Esophagus squamous epithelium (tissue), 5 donors: ENCODE results near the gene AGO3. TPM values are rescaled to one million over a fixed set of nuclear protein-coding genes. Genes with fewer than 3 reads are reported as not detected.

Experiments
- DNase-seq: peaks from one replicate; lab custom pipeline; 2025; lab: John Stamatoyannopoulos, UW
- H3K27ac ChIP-seq, 4 donors: fragments of 200-600 bp; sonication (generic); one replicate each; pipeline ENCODE4 v1.5.1; 2016 to 2019; ENCODE audit warnings: mild to moderate bottlenecking in 1 of 4
- H3K27me3 ChIP-seq, 4 donors: fragments of 200-600 bp; sonication (generic); 1 replicate in 3 of 4; 2 replicates in 1 of 4; pipeline versions ENCODE4 v1.5.1 to v1.6.0; 2017 to 2021; ENCODE audit warnings: antibody characterized with exemption in 1 of 4
- H3K36me3 ChIP-seq, 3 donors: fragments of 200-600 bp; sonication (generic); one replicate each; pipeline ENCODE4 v1.5.1; 2016 to 2019
- H3K4me1 ChIP-seq, 3 donors: fragments of 200-600 bp; sonication (generic); one replicate each; pipeline ENCODE4 v1.5.1; 2017 to 2019
- H3K4me3 ChIP-seq, 4 donors: fragments of 200-600 bp; sonication (generic); 1 replicate in 3 of 4; 2 replicates in 1 of 4; pipeline ENCODE4 v1.5.1; 2016 to 2019; ENCODE audit warnings: mild to moderate bottlenecking in 2 of 4, moderate library complexity in 1 of 4
- H3K9me3 ChIP-seq, 3 donors: fragments of 200-600 bp; sonication (generic); one replicate each; pipeline ENCODE4 v1.5.1; 2016 to 2019
- CTCF ChIP-seq, 6 experiments: fragments of 450-650 bp in 4 of 6; fragments of 200-600 bp in 2 of 6; sonication (generic) in 2 of 6; IDR thresholded peaks; one replicate each; pipeline ENCODE4 v1.5.1; 2016 to 2019; ENCODE audit warnings: antibody characterized with exemption in 6 of 6, mild to moderate bottlenecking in 4 of 6, moderate library complexity in 4 of 6
- POLR2A ChIP-seq, 4 donors: fragments of 450-650 bp; IDR thresholded peaks; one replicate each; pipeline ENCODE4 v1.6.1; 2017; ENCODE audit warnings: antibody characterized with exemption in 4 of 4, mild to moderate bottlenecking in 4 of 4, moderate library complexity in 3 of 4
- WGBS, 2 donors: methylation state at CpG; one replicate each; pipeline ENCODE4 v1.1.5; 2018; 5-methylcytosine and 5-hydroxymethylcytosine counted together
- intact Hi-C: fragments of 100-400 bp; cut with DNase I; formaldehyde crosslinking; loops from one replicate; pipeline ENCODE4 v1.15.0; 2022
- total RNA-seq, 4 donors: library from RNA; depleted of rRNA; stranded (reverse); fragments of >200 nt; gene quantifications; one replicate each; pipeline ENCODE4 v1.1.0, GENCODE V29; 2016
- donor health status: DM: yes; HTN: yes; CAD: no.

AGO3 gene
- total RNA-seq, 4 donors from 2014 or later: 8.1 to 17.0 (median 12.0) TPM

GRCh38 chr1:35923791-35924221 is 7.1 kb upstream of the AGO3 start:
- TF ChIP-seq CTCF (IDR thresholded peaks at IDR 0.05): no peak
- TF ChIP-seq POLR2A (IDR thresholded peaks at IDR 0.05): no peak
- Histone ChIP-seq H3K36me3 (peaks cover 9 to 39% (median 13%) of the 10 kb centered on the region in 3 donors), H3K4me3 (no peak overlapping the region), H3K27me3 (no peaks in the 10 kb centered on the region), H3K27ac (no peak overlapping the region), H3K4me1 (no peaks in the 10 kb centered on the region), H3K9me3 (no peaks in the 10 kb centered on the region)
- no peak for DNase-seq
- intact Hi-C loops: no loop called here

- Histone ChIP-seq H3K27ac (no peak overlapping the region), H3K27me3 (no peaks in the 10 kb centered on the region), H3K36me3 (peaks cover 0 to 29% (median 7%) of the 10 kb centered on the region in 3 donors), H3K4me3 (no peak overlapping the region), H3K4me1 (peaks cover 0 to 8% (median 0%) of the 10 kb centered on the region in 3 donors), H3K9me3 (no peaks in the 10 kb centered on the region)
- intact Hi-C loops: no loop called here
- 72 to 75% methylated on average over 1 of the region's 1 CpG for WGBS, 2 donors
- TF ChIP-seq POLR2A (IDR thresholded peaks at IDR 0.05): no peak
- no peak for TF ChIP-seq CTCF (IDR thresholded peaks at IDR 0.05)
- DNase-seq: no peak
Observed at GRCh38 chr1:35924838-35925237, 6.1 kb upstream of the AGO3 start.

- WGBS, 2 donors: 51% methylated on average over 4 of the region's 4 CpGs
Observed at GRCh38 chr1:35925741-35926140, 5.2 kb upstream of the AGO3 start.

GRCh38 chr1:35927472-35927871 is 3.4 kb upstream of the AGO3 start:
- intact Hi-C loops: no loop called here
- no peaks in the 10 kb centered on the region for H3K9me3 ChIP-seq
- H3K27ac ChIP-seq: no peak overlapping the region
- no peak for DNase-seq
- 52 to 65% methylated on average over 3 of the region's 3 CpGs for WGBS, 2 donors
- H3K4me3 ChIP-seq: no peak overlapping the region
- H3K36me3 ChIP-seq: peaks cover 0 to 3% (median 0%) of the 10 kb centered on the region in 3 donors
- TF ChIP-seq CTCF (IDR thresholded peaks at IDR 0.05): no peak
- TF ChIP-seq POLR2A (IDR thresholded peaks at IDR 0.05): no peak
- peaks cover 0 to 22% (median 4%) of the 10 kb centered on the region in 3 donors for H3K4me1 ChIP-seq
- H3K27me3 ChIP-seq: no peaks in the 10 kb centered on the region

More at GRCh38 chr1:35925741-35926140, 5.2 kb upstream of the AGO3 start:
- no peak for TF ChIP-seq POLR2A (IDR thresholded peaks at IDR 0.05)
- TF ChIP-seq CTCF (IDR thresholded peaks at IDR 0.05): no peak
- no peak overlapping the region for H3K27ac ChIP-seq
- no peak for DNase-seq
- no peaks in the 10 kb centered on the region for H3K27me3 ChIP-seq
- H3K4me1 ChIP-seq: peaks cover 0 to 12% (median 0%) of the 10 kb centered on the region in 3 donors
- H3K4me3 ChIP-seq: no peak overlapping the region
- H3K36me3 ChIP-seq: peaks cover 0 to 20% (median 0%) of the 10 kb centered on the region in 3 donors
- intact Hi-C loops: no loop called here
- H3K9me3 ChIP-seq: no peaks in the 10 kb centered on the region

- Histone ChIP-seq H3K4me3 (peak overlapping the region; percentile 59 to 91 (median 82)), H3K27me3 (no peaks in the 10 kb centered on the region), H3K36me3 (no peaks in the 10 kb centered on the region), H3K27ac (peak overlapping the region; percentile 90 to 100 (median 96)), H3K4me1 (peaks cover 0 to 43% (median 19%) of the 10 kb centered on the region in 3 donors), H3K9me3 (no peaks in the 10 kb centered on the region)
- 1 to 3% methylated on average over 15 of the region's 15 CpGs for WGBS, 2 donors
- TF ChIP-seq POLR2A (IDR thresholded peaks at IDR 0.05) (no peak), CTCF (IDR thresholded peaks at IDR 0.05) (no peak)
- DNase-seq: peak; percentile 2
- intact Hi-C loops: no loop called here
Observed at GRCh38 chr1:35929730-35930592, 944 bp upstream of the AGO3 start.
